ENCODE results near the gene FBLN7. TPM values are rescaled to one million over a fixed set of nuclear protein-coding genes. Genes with fewer than 3 reads are reported as not detected.

The FBLN7 gene
- total RNA-seq, 4 donors from 2014 or later: 1.1 to 4.2 (median 1.3) TPM; not detected in 1

- WGBS, 2 donors (ENCODE audit: low coverage in 1 of 2): 76 to 90% methylated on average over 3 to 11 of the region's 11 CpGs
- no peak for TF ChIP-seq CTCF (IDR thresholded peaks at IDR 0.05)
- Histone ChIP-seq H3K9me3 (no peaks in the 10 kb centered on the region), H3K4me1 (no peaks in the 10 kb centered on the region), H3K36me3 (no peaks in the 10 kb centered on the region), H3K27me3 (no peaks in the 10 kb centered on the region), H3K4me3 (no peak overlapping the region), H3K27ac (no peak overlapping the region)
- no peak for ATAC-seq
These were observed 12.7 kb downstream of the FBLN7 start for GRCh38 chr2:112150851-112151250.

- 81 to 97% methylated on average over 5 of the region's 5 CpGs for WGBS, 2 donors (ENCODE audit: low coverage in 1 of 2)
- no peak for ATAC-seq
- no peak for TF ChIP-seq EP300 (IDR thresholded peaks at IDR 0.05)
- no peak for TF ChIP-seq POLR2A (IDR thresholded peaks at IDR 0.05)
- TF ChIP-seq CTCF (IDR thresholded peaks at IDR 0.05): no peak
- TF ChIP-seq POLR2AphosphoS5 (IDR thresholded peaks at IDR 0.05): no peak
- H3K27ac ChIP-seq: no peak overlapping the region
- H3K27me3 ChIP-seq: no peaks in the 10 kb centered on the region
- H3K4me3 ChIP-seq: no peak overlapping the region
- no peaks in the 10 kb centered on the region for H3K9me3 ChIP-seq
- H3K36me3 ChIP-seq: no peaks in the 10 kb centered on the region
- H3K4me1 ChIP-seq: no peaks in the 10 kb centered on the region
These were observed 13.1 kb downstream of the FBLN7 start for GRCh38 chr2:112151271-112151670.

- TF ChIP-seq POLR2AphosphoS5 (IDR thresholded peaks at IDR 0.05) (no peak), EP300 (IDR thresholded peaks at IDR 0.05) (no peak), CTCF (IDR thresholded peaks at IDR 0.05) (no peak), POLR2A (IDR thresholded peaks at IDR 0.05) (no peak)
- ATAC-seq: no peak
- no peak overlapping the region for H3K4me3 ChIP-seq
- no peaks in the 10 kb centered on the region for H3K9me3 ChIP-seq
- no peaks in the 10 kb centered on the region for H3K4me1 ChIP-seq
- no peaks in the 10 kb centered on the region for H3K36me3 ChIP-seq
- no peaks in the 10 kb centered on the region for H3K27me3 ChIP-seq
- WGBS, 2 donors (ENCODE audit: low coverage in 1 of 2): 92 to 94% methylated on average over 3 to 6 of the region's 18 CpGs
- no peak overlapping the region for H3K27ac ChIP-seq
These were observed 13.7 kb downstream of the FBLN7 start for GRCh38 chr2:112151701-112152440.

- no peak for TF ChIP-seq EP300 (IDR thresholded peaks at IDR 0.05)
- no peak for TF ChIP-seq CTCF (IDR thresholded peaks at IDR 0.05)
- TF ChIP-seq POLR2A (IDR thresholded peaks at IDR 0.05): no peak
- H3K27ac ChIP-seq: no peak overlapping the region
- no peaks in the 10 kb centered on the region for H3K36me3 ChIP-seq
- no peaks in the 10 kb centered on the region for H3K4me1 ChIP-seq
- no peaks in the 10 kb centered on the region for H3K27me3 ChIP-seq
- no peak overlapping the region for H3K4me3 ChIP-seq
- ATAC-seq: no peak
- WGBS, 2 donors (ENCODE audit: low coverage in 1 of 2): 85% methylated on average over 8 of the region's 10 CpGs; no CpG with 5 or more reads in 1 of the 2 donors
- no peaks in the 10 kb centered on the region for H3K9me3 ChIP-seq
These were observed 14.4 kb downstream of the FBLN7 start for GRCh38 chr2:112152476-112153178.

- Histone ChIP-seq H3K27ac (no peak overlapping the region), H3K9me3 (no peaks in the 10 kb centered on the region), H3K27me3 (no peaks in the 10 kb centered on the region), H3K36me3 (no peaks in the 10 kb centered on the region), H3K4me3 (no peak overlapping the region), H3K4me1 (no peaks in the 10 kb centered on the region)
- TF ChIP-seq POLR2AphosphoS5 (IDR thresholded peaks at IDR 0.05) (no peak), EP300 (IDR thresholded peaks at IDR 0.05) (no peak), CTCF (IDR thresholded peaks at IDR 0.05) (no peak), POLR2A (IDR thresholded peaks at IDR 0.05) (no peak)
- 75 to 96% methylated on average over 5 to 10 of the region's 12 CpGs for WGBS, 2 donors (ENCODE audit: low coverage in 1 of 2)
- ATAC-seq: no peak
These were observed 14.9 kb downstream of the FBLN7 start for GRCh38 chr2:112153179-112153490.

Data from gastroesophageal sphincter (tissue), 4 donors.